IMR-90 (cell line): ENCODE data around the gene CNDP2. TPM values are rescaled to one million over a fixed set of nuclear protein-coding genes. Genes with fewer than 3 reads are reported as not detected.

Experiments
- ATAC-seq: fragments of 200-7000 bp; cut with Tn5 transposase; 2 replicates; pipeline ENCODE4 v1.9.1; 2020; ENCODE audit warnings: low read depth, mild to moderate bottlenecking, moderate library complexity
- BruUV-seq: library from RNA; stranded (reverse); fragments of 400-500 nt; replicated peaks from 2 replicates; lab custom pipeline; 2021; lab: Mats Ljungman, UMichigan
- CTCF ChIA-PET: fragments of 300-600 bp; formaldehyde crosslinking; extraction: SDS; loops from one replicate; lab custom pipeline; 2021; ENCODE audit warnings: antibody characterized with exemption; lab: Yijun Ruan, JAX
- POLR2A ChIA-PET: fragments of 300-600 bp; sonication (Branson Sonifier 250); formaldehyde crosslinking; loops from one replicate; lab custom pipeline; 2022; ENCODE audit warnings: antibody characterized with exemption; ENCODE audit not compliant: unreplicated experiment; lab: Charles Lee
- DNase-seq: peaks from one replicate; pipeline ENCODE4 v3.0.0; 2013
- H2AFZ ChIP-seq: replicated peaks from 2 replicates; pipeline ENCODE3; 2013; ENCODE audit warnings: low read length, mild to moderate bottlenecking; ENCODE audit not compliant: poor library complexity
- H2AK5ac ChIP-seq: 2 replicates; pipeline ENCODE4 v1.6.1; 2013; ENCODE audit warnings: low read depth, low read length, inconsistent platforms
- H2AK9ac ChIP-seq: replicated peaks from 2 replicates; pipeline ENCODE3; 2013; ENCODE audit warnings: mild to moderate bottlenecking, low read depth, low read length, moderate library complexity; ENCODE audit not compliant: poor library complexity
- H2BK120ac ChIP-seq: 2 replicates; pipeline ENCODE4 v1.6.1; 2013; ENCODE audit warnings: low read depth, low read length, inconsistent platforms
- H2BK15ac ChIP-seq: 3 replicates; pipeline ENCODE4 v1.6.1; 2013; ENCODE audit warnings: low read depth, low read length, inconsistent platforms
- H2BK20ac ChIP-seq: 2 replicates; pipeline ENCODE4 v1.6.1; 2013; ENCODE audit warnings: low read depth, mild to moderate bottlenecking, inconsistent platforms, low read length, moderate library complexity
- H2BK5ac ChIP-seq: 2 replicates; pipeline ENCODE4 v1.6.1; 2013; ENCODE audit warnings: mild to moderate bottlenecking, low read depth, low read length, inconsistent platforms; ENCODE audit not compliant: poor library complexity, severe bottlenecking
- H3K14ac ChIP-seq: replicated peaks from 2 replicates; pipeline ENCODE4 v1.6.1; 2013; ENCODE audit warnings: low read depth, low read length, inconsistent platforms
- H3K18ac ChIP-seq: 2 replicates; pipeline ENCODE4 v1.6.1; 2013; ENCODE audit warnings: low read depth, low read length, control low read depth
- H3K23ac ChIP-seq: 2 replicates; pipeline ENCODE4 v1.6.1; 2013; ENCODE audit warnings: low read depth, low read length, inconsistent platforms
- H3K27ac ChIP-seq: 2 replicates; pipeline ENCODE4 v1.5.1; 2013; ENCODE audit warnings: mild to moderate bottlenecking, control low read depth, low read length; ENCODE audit not compliant: insufficient read depth
- H3K27me3 ChIP-seq: 2 replicates; pipeline ENCODE4 v1.6.1; 2013; ENCODE audit warnings: low read length; ENCODE audit not compliant: control insufficient read depth, insufficient read depth
- H3K36me3 ChIP-seq: 2 replicates; pipeline ENCODE4 v1.6.1; 2013; ENCODE audit warnings: low read length, mixed read lengths; ENCODE audit not compliant: control insufficient read depth, insufficient read depth
- H3K4ac ChIP-seq: 2 replicates; pipeline ENCODE4 v1.6.1; 2013; ENCODE audit warnings: low read depth, low read length, inconsistent platforms
- H3K4me1 ChIP-seq: 2 replicates; pipeline ENCODE4 v1.6.1; 2013; ENCODE audit warnings: low read length, mixed read lengths; ENCODE audit not compliant: control insufficient read depth, insufficient read depth
- H3K4me2 ChIP-seq: 2 replicates; pipeline ENCODE4 v1.6.1; 2013; ENCODE audit warnings: low read depth, mild to moderate bottlenecking, control low read depth, low read length, moderate library complexity
- H3K4me3 ChIP-seq: 2 replicates; pipeline ENCODE4 v1.5.1; 2013; ENCODE audit warnings: low read depth, mild to moderate bottlenecking, control low read depth, low read length, moderate library complexity; ENCODE audit not compliant: insufficient read depth
- H3K56ac ChIP-seq: 2 replicates; pipeline ENCODE4 v1.6.1; 2013; ENCODE audit warnings: low read length, inconsistent platforms; ENCODE audit not compliant: insufficient read depth; ENCODE audit errors: extremely low read depth
- H3K79me1 ChIP-seq, 2 experiments: 2 replicates each; pipeline ENCODE4 v1.6.1; 2013; ENCODE audit warnings: low read length in 2 of 2, inconsistent platforms in 1 of 2, low read depth in 1 of 2
- H3K9ac ChIP-seq: 2 replicates; pipeline ENCODE4 v1.6.1; 2013; ENCODE audit warnings: low read depth, low read length, control low read depth
- H3K9me1 ChIP-seq: 2 replicates; pipeline ENCODE4 v1.6.1; 2013; ENCODE audit warnings: low read length, inconsistent platforms; ENCODE audit not compliant: insufficient read depth
- H3K9me3 ChIP-seq: 2 replicates; pipeline ENCODE4 v1.6.1; 2013; ENCODE audit warnings: low read length; ENCODE audit not compliant: control insufficient read depth, insufficient read depth
- H4K20me1 ChIP-seq: 2 replicates; pipeline ENCODE4 v1.6.1; 2013; ENCODE audit warnings: low read length, inconsistent platforms; ENCODE audit not compliant: insufficient read depth
- H4K5ac ChIP-seq: 2 replicates; pipeline ENCODE4 v1.6.1; 2013; ENCODE audit warnings: mild to moderate bottlenecking, low read depth, low read length, control low read depth
- H4K8ac ChIP-seq, 2 experiments: 2 replicates each; pipeline ENCODE4 v1.6.1; 2013; ENCODE audit warnings: low read depth in 2 of 2, low read length in 2 of 2, control low read depth in 1 of 2, inconsistent platforms in 1 of 2
- H4K91ac ChIP-seq: 2 replicates; pipeline ENCODE4 v1.6.1; 2013; ENCODE audit warnings: low read depth, low read length, inconsistent platforms; ENCODE audit not compliant: insufficient read depth
- CEBPB ChIP-seq: IDR thresholded peaks from 2 replicates; pipeline ENCODE4 v1.6.1; 2012; ENCODE audit warnings: low read depth, low read length, improper control_type of control experiment
- CTCF ChIP-seq: conservative IDR thresholded peaks from 2 replicates; pipeline ENCODE4 v1.5.1; 2012; ENCODE audit warnings: mild to moderate bottlenecking, low read depth, low read length, improper control_type of control experiment
- FOS ChIP-seq: fragments of 150-350 bp; IDR thresholded peaks from 2 replicates; pipeline ENCODE4 v1.6.1; 2016; ENCODE audit warnings: low read depth, low read length
- MAZ ChIP-seq: IDR thresholded peaks from 2 replicates; pipeline ENCODE4 v1.6.1; 2012; ENCODE audit warnings: low read depth, mild to moderate bottlenecking, low read length, improper control_type of control experiment, moderate library complexity, borderline replicate concordance
- MXI1 ChIP-seq: IDR thresholded peaks from 2 replicates; pipeline ENCODE4 v1.6.1; 2012; ENCODE audit warnings: low read depth, mild to moderate bottlenecking, low read length, moderate library complexity, borderline replicate concordance
- RAD21 ChIP-seq: IDR thresholded peaks from 2 replicates; pipeline ENCODE4 v1.6.1; 2012; ENCODE audit warnings: low read length, improper control_type of control experiment
- SMC3 ChIP-seq: fragments of 150-350 bp; IDR thresholded peaks from 2 replicates; pipeline ENCODE4 v1.6.1; 2016; ENCODE audit warnings: low read depth, mild to moderate bottlenecking, antibody characterized with exemption, low read length, moderate library complexity
- WGBS, 2 experiments: methylation state at CpG; one replicate each; pipeline versions ENCODE4 v1.1.5 to v1.1.7; 2013; ENCODE audit warnings: missing lambda C conversion rate in 2 of 2; ENCODE audit not compliant: insufficient read length in 1 of 2; ENCODE audit errors: extremely low coverage in 2 of 2; 5-methylcytosine and 5-hydroxymethylcytosine counted together
- dilution Hi-C: fragments of 300-500 bp; cut with HindIII; formaldehyde crosslinking; loops from one replicate; pipeline ENCODE4 v1.14.3; 2018; ENCODE audit warnings: low sequenced_read_pairs; ENCODE audit not compliant: unreplicated experiment
- in situ Hi-C: fragments of 300-500 bp; cut with MboI; formaldehyde crosslinking; loops from 3 replicates; pipeline ENCODE4 v1.14.3; 2019; ENCODE audit warnings: low sequenced_read_pairs, inconsistent platforms, mixed read lengths
- intact Hi-C: fragments of 100-400 bp; cut with micrococcal nuclease; formaldehyde crosslinking; loops from 2 replicates; pipeline ENCODE4 v1.10.0; 2022
- polyA plus RNA-seq, 3 experiments: library from polyadenylated mRNA; depleted of rRNA; stranded (reverse); fragments of >200 nt; gene quantifications; 2 replicates each; pipeline ENCODE4 v1.2.3, GENCODE V29; 2012; ENCODE audit warnings: low replicate concordance in 1 of 3
- total RNA-seq: library from RNA; depleted of rRNA; stranded (reverse); fragments of >200 nt; gene quantifications from 2 replicates; pipeline ENCODE4 v1.2.3, GENCODE V29; 2012

The CNDP2 gene
- total and polyA plus RNA-seq, 2 of the 4 experiments (the other 2 are of a cell fraction) = 52.0 to 67.9 TPM

GRCh38 chr18:74571895-74572680 lies 75.9 kb downstream of the CNDP2 start:
- ChIA-PET POLR2A (no interaction called here), CTCF (no interaction called here)
- DNase-seq (no peak), ATAC-seq (no peak)
- H2BK5ac ChIP-seq = no peak overlapping the region
- WGBS, 2 experiments = 39% methylated on average over 2 of the region's 12 CpGs; no CpG with 5 or more reads in 1 of the 2 experiments
- no peak overlapping the region for H2BK15ac ChIP-seq
- in situ Hi-C loops = loop anchor here (25.0 kb wide), 1 partner anchor 360 kb away; no protein-coding TSS in a partner anchor
- H4K91ac ChIP-seq = no peak overlapping the region
- H3K4me1 ChIP-seq = no peaks in the 10 kb centered on the region
- H3K4me3 ChIP-seq = no peak overlapping the region
- BruUV-seq = no TSS peak
- H3K9ac ChIP-seq = no peak overlapping the region
- H4K5ac ChIP-seq = no peak overlapping the region
- H3K36me3 ChIP-seq = no peaks in the 10 kb centered on the region
- H3K9me1 ChIP-seq = no peaks in the 10 kb centered on the region
- no peak overlapping the region for H4K8ac ChIP-seq
- no peak overlapping the region for H2AK5ac ChIP-seq
- no peak overlapping the region for H3K4me2 ChIP-seq
- dilution Hi-C loops = no loop called here
- no peak overlapping the region for H2BK20ac ChIP-seq
- H3K18ac ChIP-seq = no peak overlapping the region
- H3K27me3 ChIP-seq = peaks cover 15% of the 10 kb centered on the region
- no peak overlapping the region for H2BK120ac ChIP-seq
- no peaks in the 10 kb centered on the region for H3K9me3 ChIP-seq
- H4K20me1 ChIP-seq = no peaks in the 10 kb centered on the region
- H3K56ac ChIP-seq = no peak overlapping the region
- no peak overlapping the region for H3K14ac ChIP-seq
- H3K79me1 ChIP-seq = no peaks in the 10 kb centered on the region
- no peak for TF ChIP-seq MXI1
- TF ChIP-seq FOS = no peak
- TF ChIP-seq RAD21 = no peak
- no peak for TF ChIP-seq SMC3
- no peak for TF ChIP-seq CEBPB
- TF ChIP-seq CTCF = no peak
- TF ChIP-seq MAZ = no peak
- H3K27ac ChIP-seq = no peak overlapping the region
- H2AFZ ChIP-seq = no peak overlapping the region
- H3K23ac ChIP-seq = no peak overlapping the region
- H2AK9ac ChIP-seq = no peak overlapping the region
- intact Hi-C loops = no loop called here
- no peak overlapping the region for H3K4ac ChIP-seq
